ENCODE data around the gene GALNT17. TPM values are rescaled to one million over a fixed set of nuclear protein-coding genes. Genes with fewer than 3 reads are reported as not detected.

GALNT17 gene
- total RNA-seq, 2 donors from 2014 or later, result 0.82 to 4.0 TPM

DNA sequence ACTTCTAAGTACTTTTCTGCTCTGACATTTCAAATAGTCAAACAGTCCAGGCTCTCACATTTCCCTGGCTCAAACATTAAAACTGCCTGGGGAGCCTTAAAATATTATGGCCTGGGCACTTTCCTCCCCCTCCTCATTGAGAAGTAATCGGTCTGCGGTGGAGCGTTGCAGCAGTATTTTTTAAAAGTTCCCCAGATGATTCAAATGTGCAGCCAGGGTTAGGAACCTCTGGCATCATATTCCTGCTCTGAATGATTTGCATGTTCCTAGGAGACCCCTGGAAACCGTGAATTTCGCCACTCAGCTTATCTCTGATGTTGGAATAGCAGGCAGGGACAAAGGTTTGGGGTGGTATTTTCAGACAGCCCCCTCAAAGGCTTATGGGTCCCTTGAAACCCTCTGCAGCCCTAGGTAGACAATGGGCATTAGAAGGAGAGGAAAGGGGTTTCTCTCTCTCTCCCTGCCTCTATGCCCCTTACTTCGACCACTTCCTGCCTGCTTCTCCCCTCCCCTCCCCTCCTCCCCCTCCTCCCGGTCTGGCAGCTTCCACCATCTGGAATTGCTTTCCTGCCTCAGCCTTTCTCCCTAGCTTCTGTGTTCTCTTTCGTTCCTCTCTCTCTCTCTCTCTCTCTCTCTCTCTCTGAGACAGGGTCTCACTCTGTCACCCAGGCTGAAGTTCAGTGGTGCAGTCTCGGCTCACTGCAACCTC lies 622.2 kb downstream of the GALNT17 start:
- H3K9me3 ChIP-seq, result peaks cover 0 to 14% of the 10 kb centered on the region in 2 donors
- no peak overlapping the region for H3K4me3 ChIP-seq
- TF ChIP-seq, protein P1, sequence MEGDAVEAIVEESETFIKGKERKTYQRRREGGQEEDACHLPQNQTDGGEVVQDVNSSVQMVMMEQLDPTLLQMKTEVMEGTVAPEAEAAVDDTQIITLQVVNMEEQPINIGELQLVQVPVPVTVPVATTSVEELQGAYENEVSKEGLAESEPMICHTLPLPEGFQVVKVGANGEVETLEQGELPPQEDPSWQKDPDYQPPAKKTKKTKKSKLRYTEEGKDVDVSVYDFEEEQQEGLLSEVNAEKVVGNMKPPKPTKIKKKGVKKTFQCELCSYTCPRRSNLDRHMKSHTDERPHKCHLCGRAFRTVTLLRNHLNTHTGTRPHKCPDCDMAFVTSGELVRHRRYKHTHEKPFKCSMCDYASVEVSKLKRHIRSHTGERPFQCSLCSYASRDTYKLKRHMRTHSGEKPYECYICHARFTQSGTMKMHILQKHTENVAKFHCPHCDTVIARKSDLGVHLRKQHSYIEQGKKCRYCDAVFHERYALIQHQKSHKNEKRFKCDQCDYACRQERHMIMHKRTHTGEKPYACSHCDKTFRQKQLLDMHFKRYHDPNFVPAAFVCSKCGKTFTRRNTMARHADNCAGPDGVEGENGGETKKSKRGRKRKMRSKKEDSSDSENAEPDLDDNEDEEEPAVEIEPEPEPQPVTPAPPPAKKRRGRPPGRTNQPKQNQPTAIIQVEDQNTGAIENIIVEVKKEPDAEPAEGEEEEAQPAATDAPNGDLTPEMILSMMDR (IDR thresholded peaks at IDR 0.05), result no peak
- peaks cover 0 to 5% of the 10 kb centered on the region in 2 donors for H3K27me3 ChIP-seq
- no peaks in the 10 kb centered on the region for H3K4me1 ChIP-seq
- DNase-seq (ENCODE audit: low spot score), result no peak
- H3K27ac ChIP-seq, result no peak overlapping the region
- no peaks in the 10 kb centered on the region for H3K36me3 ChIP-seq

DNA sequence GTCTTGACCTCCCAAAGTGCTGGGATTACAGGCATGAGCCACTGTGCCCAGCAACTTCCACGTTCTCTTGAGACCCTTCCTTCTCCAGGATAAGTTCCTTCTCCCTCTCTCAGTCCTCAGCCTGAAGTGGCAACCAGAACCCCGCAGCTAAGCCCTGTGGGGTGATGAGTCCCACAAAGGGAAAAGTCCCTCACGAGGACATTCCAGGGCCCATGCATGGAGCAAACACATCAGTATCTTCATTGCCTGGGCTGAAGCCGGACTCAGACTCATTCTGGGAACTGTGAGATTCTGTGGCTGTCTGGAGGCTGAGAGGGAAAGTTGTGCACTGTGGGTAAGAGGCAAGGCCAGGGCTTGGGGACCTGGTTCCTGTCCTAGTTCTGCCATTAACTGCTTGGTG lies 622.9 kb downstream of the GALNT17 start:
- Histone ChIP-seq H3K27me3 (peaks cover 0 to 5% of the 10 kb centered on the region in 2 donors), H3K4me1 (no peaks in the 10 kb centered on the region), H3K4me3 (no peak overlapping the region), H3K36me3 (no peaks in the 10 kb centered on the region), H3K9me3 (peaks cover 0 to 18% of the 10 kb centered on the region in 2 donors), H3K27ac (no peak overlapping the region)
- DNase-seq (ENCODE audit: low spot score), result no peak
- TF ChIP-seq, protein P1 (IDR thresholded peaks at IDR 0.05), result no peak

DNA sequence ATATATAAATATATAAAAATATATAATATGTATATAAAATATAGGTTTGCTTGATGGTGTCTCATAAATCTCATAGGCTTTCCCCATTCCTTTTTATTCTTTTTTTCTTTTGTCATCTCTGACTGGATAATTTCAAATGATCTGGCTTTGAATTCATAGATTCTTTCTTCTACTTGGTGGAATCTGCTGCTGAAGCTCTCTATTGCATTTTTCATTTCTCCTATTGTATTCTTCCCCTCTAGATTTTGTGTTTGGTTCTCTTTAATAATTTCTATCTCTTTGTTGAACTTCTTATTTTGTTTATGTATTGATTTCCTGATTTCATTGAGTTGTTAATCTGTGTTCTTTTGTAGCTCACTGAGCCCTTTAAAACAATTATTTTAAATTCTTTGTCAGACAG lies 629.4 kb downstream of the GALNT17 start:
- H3K4me3 ChIP-seq, result no peak overlapping the region
- no peak overlapping the region for H3K27ac ChIP-seq
- DNase-seq (ENCODE audit: low spot score), result no peak
- H3K9me3 ChIP-seq, result peaks cover 9 to 39% of the 10 kb centered on the region in 2 donors
- TF ChIP-seq, protein P1 (IDR thresholded peaks at IDR 0.05), result no peak
- no peaks in the 10 kb centered on the region for H3K27me3 ChIP-seq
- no peaks in the 10 kb centered on the region for H3K4me1 ChIP-seq
- H3K36me3 ChIP-seq, result no peaks in the 10 kb centered on the region

Small RNA genes lying within 50 kb of the gene (microRNA-seq; reads per million reads assigned to microRNA genes)
- 0 reads per million in 2 donors for gene MIR3914-1 (ENCODE audit: borderline number of aligned reads in 2 of 2, borderline replicate concordance in 1 of 2)
- 0 reads per million in 2 donors for gene MIR3914-2 (ENCODE audit: borderline number of aligned reads in 2 of 2, borderline replicate concordance in 1 of 2)
